IMR-90 (cell line): ENCODE data around the gene LPO. TPM values are rescaled to one million over a fixed set of nuclear protein-coding genes. Genes with fewer than 3 reads are reported as not detected.

ENCODE experiments used
- ATAC-seq: fragments of 200-7000 bp; cut with Tn5 transposase; 2 replicates; pipeline ENCODE4 v1.9.1; 2020; ENCODE audit warnings: low read depth, mild to moderate bottlenecking, moderate library complexity
- BruUV-seq: library from RNA; stranded (reverse); fragments of 400-500 nt; replicated peaks from 2 replicates; lab custom pipeline; 2021; lab: Mats Ljungman, UMichigan
- CTCF ChIA-PET: fragments of 300-600 bp; formaldehyde crosslinking; extraction: SDS; loops from one replicate; lab custom pipeline; 2021; ENCODE audit warnings: antibody characterized with exemption; lab: Yijun Ruan, JAX
- POLR2A ChIA-PET: fragments of 300-600 bp; sonication (Branson Sonifier 250); formaldehyde crosslinking; loops from one replicate; lab custom pipeline; 2022; ENCODE audit warnings: antibody characterized with exemption; ENCODE audit not compliant: unreplicated experiment; lab: Charles Lee
- DNase-seq: peaks from one replicate; pipeline ENCODE4 v3.0.0; 2013
- H2AFZ ChIP-seq: replicated peaks from 2 replicates; pipeline ENCODE3; 2013; ENCODE audit warnings: low read length, mild to moderate bottlenecking; ENCODE audit not compliant: poor library complexity
- H2AK5ac ChIP-seq: 2 replicates; pipeline ENCODE4 v1.6.1; 2013; ENCODE audit warnings: low read depth, low read length, inconsistent platforms
- H2AK9ac ChIP-seq: replicated peaks from 2 replicates; pipeline ENCODE3; 2013; ENCODE audit warnings: mild to moderate bottlenecking, low read depth, low read length, moderate library complexity; ENCODE audit not compliant: poor library complexity
- H2BK120ac ChIP-seq: 2 replicates; pipeline ENCODE4 v1.6.1; 2013; ENCODE audit warnings: low read depth, low read length, inconsistent platforms
- H2BK15ac ChIP-seq: 3 replicates; pipeline ENCODE4 v1.6.1; 2013; ENCODE audit warnings: low read depth, low read length, inconsistent platforms
- H2BK20ac ChIP-seq: 2 replicates; pipeline ENCODE4 v1.6.1; 2013; ENCODE audit warnings: low read depth, mild to moderate bottlenecking, inconsistent platforms, low read length, moderate library complexity
- H2BK5ac ChIP-seq: 2 replicates; pipeline ENCODE4 v1.6.1; 2013; ENCODE audit warnings: mild to moderate bottlenecking, low read depth, low read length, inconsistent platforms; ENCODE audit not compliant: poor library complexity, severe bottlenecking
- H3K14ac ChIP-seq: replicated peaks from 2 replicates; pipeline ENCODE4 v1.6.1; 2013; ENCODE audit warnings: low read depth, low read length, inconsistent platforms
- H3K18ac ChIP-seq: 2 replicates; pipeline ENCODE4 v1.6.1; 2013; ENCODE audit warnings: low read depth, low read length, control low read depth
- H3K23ac ChIP-seq: 2 replicates; pipeline ENCODE4 v1.6.1; 2013; ENCODE audit warnings: low read depth, low read length, inconsistent platforms
- H3K27ac ChIP-seq: 2 replicates; pipeline ENCODE4 v1.5.1; 2013; ENCODE audit warnings: mild to moderate bottlenecking, control low read depth, low read length; ENCODE audit not compliant: insufficient read depth
- H3K27me3 ChIP-seq: 2 replicates; pipeline ENCODE4 v1.6.1; 2013; ENCODE audit warnings: low read length; ENCODE audit not compliant: control insufficient read depth, insufficient read depth
- H3K36me3 ChIP-seq: 2 replicates; pipeline ENCODE4 v1.6.1; 2013; ENCODE audit warnings: low read length, mixed read lengths; ENCODE audit not compliant: control insufficient read depth, insufficient read depth
- H3K4ac ChIP-seq: 2 replicates; pipeline ENCODE4 v1.6.1; 2013; ENCODE audit warnings: low read depth, low read length, inconsistent platforms
- H3K4me1 ChIP-seq: 2 replicates; pipeline ENCODE4 v1.6.1; 2013; ENCODE audit warnings: low read length, mixed read lengths; ENCODE audit not compliant: control insufficient read depth, insufficient read depth
- H3K4me2 ChIP-seq: 2 replicates; pipeline ENCODE4 v1.6.1; 2013; ENCODE audit warnings: low read depth, mild to moderate bottlenecking, control low read depth, low read length, moderate library complexity
- H3K4me3 ChIP-seq: 2 replicates; pipeline ENCODE4 v1.5.1; 2013; ENCODE audit warnings: low read depth, mild to moderate bottlenecking, control low read depth, low read length, moderate library complexity; ENCODE audit not compliant: insufficient read depth
- H3K56ac ChIP-seq: 2 replicates; pipeline ENCODE4 v1.6.1; 2013; ENCODE audit warnings: low read length, inconsistent platforms; ENCODE audit not compliant: insufficient read depth; ENCODE audit errors: extremely low read depth
- H3K79me1 ChIP-seq, 2 experiments: 2 replicates each; pipeline ENCODE4 v1.6.1; 2013; ENCODE audit warnings: low read length in 2 of 2, inconsistent platforms in 1 of 2, low read depth in 1 of 2
- H3K9ac ChIP-seq: 2 replicates; pipeline ENCODE4 v1.6.1; 2013; ENCODE audit warnings: low read depth, low read length, control low read depth
- H3K9me1 ChIP-seq: 2 replicates; pipeline ENCODE4 v1.6.1; 2013; ENCODE audit warnings: low read length, inconsistent platforms; ENCODE audit not compliant: insufficient read depth
- H3K9me3 ChIP-seq: 2 replicates; pipeline ENCODE4 v1.6.1; 2013; ENCODE audit warnings: low read length; ENCODE audit not compliant: control insufficient read depth, insufficient read depth
- H4K20me1 ChIP-seq: 2 replicates; pipeline ENCODE4 v1.6.1; 2013; ENCODE audit warnings: low read length, inconsistent platforms; ENCODE audit not compliant: insufficient read depth
- H4K5ac ChIP-seq: 2 replicates; pipeline ENCODE4 v1.6.1; 2013; ENCODE audit warnings: mild to moderate bottlenecking, low read depth, low read length, control low read depth
- H4K8ac ChIP-seq, 2 experiments: 2 replicates each; pipeline ENCODE4 v1.6.1; 2013; ENCODE audit warnings: low read depth in 2 of 2, low read length in 2 of 2, control low read depth in 1 of 2, inconsistent platforms in 1 of 2
- H4K91ac ChIP-seq: 2 replicates; pipeline ENCODE4 v1.6.1; 2013; ENCODE audit warnings: low read depth, low read length, inconsistent platforms; ENCODE audit not compliant: insufficient read depth
- BHLHE40 ChIP-seq: fragments of 150-350 bp; IDR thresholded peaks from 2 replicates; pipeline ENCODE4 v1.6.1; 2016; ENCODE audit warnings: mild to moderate bottlenecking, low read depth, low read length
- CEBPB ChIP-seq: IDR thresholded peaks from 2 replicates; pipeline ENCODE4 v1.6.1; 2012; ENCODE audit warnings: low read depth, low read length, improper control_type of control experiment
- CHD1 ChIP-seq: IDR thresholded peaks from 2 replicates; pipeline ENCODE4 v1.6.1; 2012; ENCODE audit warnings: low read depth, low read length, improper control_type of control experiment
- FOS ChIP-seq: fragments of 150-350 bp; IDR thresholded peaks from 2 replicates; pipeline ENCODE4 v1.6.1; 2016; ENCODE audit warnings: low read depth, low read length
- MAZ ChIP-seq: IDR thresholded peaks from 2 replicates; pipeline ENCODE4 v1.6.1; 2012; ENCODE audit warnings: low read depth, mild to moderate bottlenecking, low read length, improper control_type of control experiment, moderate library complexity, borderline replicate concordance
- POLR2A ChIP-seq: IDR thresholded peaks from 2 replicates; pipeline ENCODE4 v1.6.1; 2012; ENCODE audit warnings: mild to moderate bottlenecking, low read depth, low read length
- RAD21 ChIP-seq: IDR thresholded peaks from 2 replicates; pipeline ENCODE4 v1.6.1; 2012; ENCODE audit warnings: low read length, improper control_type of control experiment
- WGBS, 2 experiments: methylation state at CpG; one replicate each; pipeline versions ENCODE4 v1.1.5 to v1.1.7; 2013; ENCODE audit warnings: missing lambda C conversion rate in 2 of 2; ENCODE audit not compliant: insufficient read length in 1 of 2; ENCODE audit errors: extremely low coverage in 2 of 2; 5-methylcytosine and 5-hydroxymethylcytosine counted together
- dilution Hi-C: fragments of 300-500 bp; cut with HindIII; formaldehyde crosslinking; loops from one replicate; pipeline ENCODE4 v1.14.3; 2018; ENCODE audit warnings: low sequenced_read_pairs; ENCODE audit not compliant: unreplicated experiment
- in situ Hi-C: fragments of 300-500 bp; cut with MboI; formaldehyde crosslinking; loops from 3 replicates; pipeline ENCODE4 v1.14.3; 2019; ENCODE audit warnings: low sequenced_read_pairs, inconsistent platforms, mixed read lengths
- intact Hi-C: fragments of 100-400 bp; cut with micrococcal nuclease; formaldehyde crosslinking; loops from 2 replicates; pipeline ENCODE4 v1.10.0; 2022
- polyA plus RNA-seq, 3 experiments: library from polyadenylated mRNA; depleted of rRNA; stranded (reverse); fragments of >200 nt; gene quantifications; 2 replicates each; pipeline ENCODE4 v1.2.3, GENCODE V29; 2012; ENCODE audit warnings: low replicate concordance in 1 of 3
- total RNA-seq: library from RNA; depleted of rRNA; stranded (reverse); fragments of >200 nt; gene quantifications from 2 replicates; pipeline ENCODE4 v1.2.3, GENCODE V29; 2012
- TF ChIP-seq, protein P1 (sequence below): fragments of 150-350 bp; IDR thresholded peaks from 2 replicates; pipeline ENCODE4 v1.6.1; 2016; ENCODE audit warnings: low read depth, mild to moderate bottlenecking, low read length, moderate library complexity, borderline replicate concordance

The LPO gene
- total and polyA plus RNA-seq, 2 of the 4 experiments (the other 2 are of a cell fraction) = not detected

GRCh38 chr17:58267347-58268324, 29.3 kb downstream of the LPO start:
- ATAC-seq (no peak), DNase-seq (no peak)
- dilution Hi-C loops (no loop called here), intact Hi-C loops (no loop called here), in situ Hi-C loops (no loop called here)
- no peaks in the 10 kb centered on the region for H4K20me1 ChIP-seq
- no peaks in the 10 kb centered on the region for H3K4me1 ChIP-seq
- no peak overlapping the region for H3K9ac ChIP-seq
- no peak overlapping the region for H3K56ac ChIP-seq
- no peak overlapping the region for H3K14ac ChIP-seq
- no peak overlapping the region for H3K27ac ChIP-seq
- no peak overlapping the region for H4K8ac ChIP-seq
- ChIA-PET POLR2A (no interaction called here), CTCF (interaction anchor here (1.2 kb wide), 1 partner anchor 18 kb away, joined by 3 read pairs; no protein-coding TSS in a partner anchor)
- H3K4me3 ChIP-seq = no peak overlapping the region
- no peaks in the 10 kb centered on the region for H3K9me1 ChIP-seq
- no peak overlapping the region for H2AK5ac ChIP-seq
- no peak overlapping the region for H2BK20ac ChIP-seq
- no peak overlapping the region for H2AK9ac ChIP-seq
- H4K91ac ChIP-seq = no peak overlapping the region
- H2BK5ac ChIP-seq = no peak overlapping the region
- no peak overlapping the region for H3K18ac ChIP-seq
- no peak overlapping the region for H2BK120ac ChIP-seq
- H3K23ac ChIP-seq = no peak overlapping the region
- no peak overlapping the region for H3K4me2 ChIP-seq
- H3K4ac ChIP-seq = no peak overlapping the region
- no peaks in the 10 kb centered on the region for H3K79me1 ChIP-seq
- TF ChIP-seq MAZ = no peak
- no peak for TF ChIP-seq CHD1
- TF ChIP-seq BHLHE40 = no peak
- TF ChIP-seq CEBPB = no peak
- no peak for TF ChIP-seq POLR2A
- TF ChIP-seq FOS = no peak
- TF ChIP-seq, protein P1, sequence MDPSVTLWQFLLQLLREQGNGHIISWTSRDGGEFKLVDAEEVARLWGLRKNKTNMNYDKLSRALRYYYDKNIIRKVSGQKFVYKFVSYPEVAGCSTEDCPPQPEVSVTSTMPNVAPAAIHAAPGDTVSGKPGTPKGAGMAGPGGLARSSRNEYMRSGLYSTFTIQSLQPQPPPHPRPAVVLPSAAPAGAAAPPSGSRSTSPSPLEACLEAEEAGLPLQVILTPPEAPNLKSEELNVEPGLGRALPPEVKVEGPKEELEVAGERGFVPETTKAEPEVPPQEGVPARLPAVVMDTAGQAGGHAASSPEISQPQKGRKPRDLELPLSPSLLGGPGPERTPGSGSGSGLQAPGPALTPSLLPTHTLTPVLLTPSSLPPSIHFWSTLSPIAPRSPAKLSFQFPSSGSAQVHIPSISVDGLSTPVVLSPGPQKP = no peak
- no peak for TF ChIP-seq RAD21
- no peak overlapping the region for H4K5ac ChIP-seq
- no peak overlapping the region for H2BK15ac ChIP-seq
- 66% methylated on average over 16 of the region's 22 CpGs; no CpG with 5 or more reads in 1 of the 2 experiments for WGBS, 2 experiments
- peaks cover 6% of the 10 kb centered on the region for H3K27me3 ChIP-seq
- no peaks in the 10 kb centered on the region for H3K9me3 ChIP-seq
- H2AFZ ChIP-seq = no peak overlapping the region
- H3K36me3 ChIP-seq = no peaks in the 10 kb centered on the region
- BruUV-seq = no TSS peak
